CD14-positive monocyte (primary cell): ENCODE data around the gene CBX2. TPM values are rescaled to one million over a fixed set of nuclear protein-coding genes. Genes with fewer than 3 reads are reported as not detected.
"Not testable (repeated sequence)": the region's sequence is repeated elsewhere in the genome, so short reads cannot be mapped to it uniquely, and the experiment has no call there.

Experiments
- DNase-seq, 3 donors: peaks; one replicate each; pipeline ENCODE4 v3.0.0-alpha.2; 2011 to 2022
- H2AFZ ChIP-seq: 2 replicates; pipeline ENCODE4 v1.6.0; 2012; ENCODE audit warnings: mild to moderate bottlenecking, low read depth, low read length, inconsistent platforms; ENCODE audit not compliant: insufficient read depth, poor library complexity, severe bottlenecking
- H3K27ac ChIP-seq, 2 donors: 1 replicate in 1 of 2; 2 replicates in 1 of 2; pipeline ENCODE4 v1.5.1; 2012 to 2013; ENCODE audit warnings: low read length in 2 of 2, control low read depth in 1 of 2, inconsistent platforms in 1 of 2, low read depth in 1 of 2, mild to moderate bottlenecking in 1 of 2
- H3K27me3 ChIP-seq, 2 donors: one replicate each; pipeline versions ENCODE4 v1.6.0 to v1.6.1; 2011 to 2013; ENCODE audit warnings: low read length in 2 of 2; ENCODE audit not compliant: control insufficient read depth in 2 of 2, insufficient read depth in 2 of 2
- H3K36me3 ChIP-seq, 2 donors: replicated peaks in 1 of 2; 1 replicate in 1 of 2; 2 replicates in 1 of 2; pipeline versions ENCODE4 v1.5.1 to v1.6.1; 2012 to 2013; ENCODE audit warnings: low read length in 2 of 2, control low read depth in 1 of 2, inconsistent platforms in 1 of 2, mild to moderate bottlenecking in 1 of 2; ENCODE audit not compliant: insufficient read depth in 2 of 2, control insufficient read depth in 1 of 2
- H3K4me1 ChIP-seq, 2 donors: 1 replicate in 1 of 2; 2 replicates in 1 of 2; pipeline versions ENCODE4 v1.5.1 to v1.6.1; 2012 to 2013; ENCODE audit warnings: low read length in 2 of 2, control low read depth in 1 of 2, inconsistent platforms in 1 of 2, mild to moderate bottlenecking in 1 of 2, moderate library complexity in 1 of 2; ENCODE audit not compliant: insufficient read depth in 2 of 2, control insufficient read depth in 1 of 2
- H3K4me2 ChIP-seq: replicated peaks from 2 replicates; pipeline ENCODE3; 2012; ENCODE audit warnings: low read length, moderate library complexity, mild to moderate bottlenecking; ENCODE audit not compliant: poor library complexity, severe bottlenecking; ENCODE audit errors: extremely low read depth
- H3K4me3 ChIP-seq, 3 experiments: fragments of 200-600 bp in 1 of 3; sonication (generic) in 1 of 3; replicated peaks in 1 of 3; 1 replicate in 2 of 3; 2 replicates in 1 of 3; pipeline ENCODE4 v1.5.1; 2011 to 2013; ENCODE audit warnings: low read length in 3 of 3, mild to moderate bottlenecking in 3 of 3, control low read depth in 2 of 3, low read depth in 2 of 3, inconsistent platforms in 1 of 3, moderate library complexity in 1 of 3
- H3K79me2 ChIP-seq: 2 replicates; pipeline ENCODE4 v1.6.0; 2012; ENCODE audit warnings: mild to moderate bottlenecking, control low read depth, inconsistent platforms, low read length, moderate library complexity; ENCODE audit not compliant: insufficient read depth
- H3K9ac ChIP-seq: 2 replicates; pipeline ENCODE4 v1.6.0; 2017; ENCODE audit warnings: low read length, mild to moderate bottlenecking; ENCODE audit not compliant: insufficient read depth, poor library complexity, severe bottlenecking
- H3K9me3 ChIP-seq, 2 donors: replicated peaks in 1 of 2; 1 replicate in 1 of 2; 2 replicates in 1 of 2; pipeline versions ENCODE4 v1.5.1 to v1.6.1; 2012 to 2013; ENCODE audit warnings: low read length in 2 of 2, control low read depth in 1 of 2; ENCODE audit not compliant: control insufficient read depth in 1 of 2, insufficient read depth in 1 of 2
- H4K20me1 ChIP-seq: 2 replicates; pipeline ENCODE4 v1.6.0; 2012; ENCODE audit warnings: mild to moderate bottlenecking, low read length, control low read depth, moderate library complexity; ENCODE audit not compliant: insufficient read depth
- H3K27ac Mint-ChIP-seq, 7 donors: one replicate each; pipeline ENCODE4 v1.8.0; 2020; ENCODE audit warnings: mild to moderate bottlenecking in 7 of 7, mixed read lengths in 7 of 7, moderate library complexity in 6 of 7, inconsistent platforms in 2 of 7
- H3K27me3 Mint-ChIP-seq, 3 donors: one replicate each; pipeline ENCODE4 v1.8.0; 2021 to 2022; ENCODE audit warnings: low read depth in 3 of 3, mild to moderate bottlenecking in 3 of 3, mixed read lengths in 3 of 3, moderate library complexity in 3 of 3, inconsistent platforms in 1 of 3
- H3K36me3 Mint-ChIP-seq, 2 donors: one replicate each; pipeline ENCODE4 v1.8.0; 2020; ENCODE audit warnings: mixed read lengths in 2 of 2, inconsistent platforms in 1 of 2, mild to moderate bottlenecking in 1 of 2
- H3K4me1 Mint-ChIP-seq: one replicate; pipeline ENCODE4 v1.8.0; 2020; ENCODE audit warnings: mild to moderate bottlenecking, mixed read lengths
- H3K4me3 Mint-ChIP-seq, 2 donors: one replicate each; pipeline ENCODE4 v1.8.0; 2020; ENCODE audit warnings: mild to moderate bottlenecking in 2 of 2, mixed read lengths in 2 of 2, moderate library complexity in 1 of 2
- H3K9me3 Mint-ChIP-seq, 7 donors: one replicate each; pipeline ENCODE4 v1.8.0; 2020 to 2022; ENCODE audit warnings: mixed read lengths in 7 of 7, mild to moderate bottlenecking in 6 of 7, moderate library complexity in 6 of 7, inconsistent platforms in 2 of 7
- CTCF ChIP-seq: fragments of 200-600 bp; IDR thresholded peaks from one replicate; pipeline ENCODE4 v1.8.0; 2022; ENCODE audit warnings: antibody characterized with exemption, mild to moderate bottlenecking
- WGBS: methylation state at CpG from one replicate; pipeline ENCODE4 v1.1.5; 2013; ENCODE audit warnings: missing lambda C conversion rate; ENCODE audit not compliant: insufficient coverage; 5-methylcytosine and 5-hydroxymethylcytosine counted together
- intact Hi-C, 2 donors: fragments of 100-400 bp; cut with micrococcal nuclease; formaldehyde crosslinking; loops; one replicate each; pipeline versions ENCODE4 v1.15.0 to v1.15.1; 2023
- polyA plus RNA-seq, 3 donors: library from polyadenylated mRNA; depleted of rRNA in 1 of 3; unstranded in 2 of 3; stranded (reverse) in 1 of 3; fragments of 300-500 nt in 2 of 3; fragments of >200 nt in 1 of 3; fragmentation: Illumina TruSeq in 2 of 3; gene quantifications; 1 replicate in 2 of 3; 2 replicates in 1 of 3; pipeline ENCODE4 v1.2.3, GENCODE V29; 2012 to 2021

The CBX2 gene
- polyA plus RNA-seq, 3 donors, result 0.09 to 0.95 TPM; not detected in 1

GRCh38 chr17:79754370-79754769, 23.6 kb upstream of the CBX2 start:
- peaks cover 34 to 55% (median 49%) of the 10 kb centered on the region in 3 donors for H3K27me3 Mint-ChIP-seq
- no peak overlapping the region for H3K27ac ChIP-seq
- H3K9ac ChIP-seq, result no peak overlapping the region
- peaks cover 0 to 5% (median 0%) of the 10 kb centered on the region in 7 donors for H3K9me3 Mint-ChIP-seq
- TF ChIP-seq CTCF, result no peak
- H3K36me3 Mint-ChIP-seq, result no peaks in the 10 kb centered on the region
- H3K4me2 ChIP-seq, result no peak overlapping the region
- H3K4me3 Mint-ChIP-seq, result no peak overlapping the region
- H3K4me1 Mint-ChIP-seq, result peaks cover 2% of the 10 kb centered on the region
- H4K20me1 ChIP-seq, result no peaks in the 10 kb centered on the region
- no peaks in the 10 kb centered on the region for H3K9me3 ChIP-seq
- peaks cover 16 to 33% of the 10 kb centered on the region in 2 donors for H3K27me3 ChIP-seq
- intact Hi-C loops, result no loop called here
- H2AFZ ChIP-seq, result no peak overlapping the region
- 84% methylated on average over 11 of the region's 12 CpGs for WGBS
- H3K4me3 ChIP-seq, result no peak overlapping the region
- no peaks in the 10 kb centered on the region for H3K79me2 ChIP-seq
- DNase-seq, result no peak
- H3K36me3 ChIP-seq, result no peaks in the 10 kb centered on the region
- no peak overlapping the region for H3K27ac Mint-ChIP-seq
- H3K4me1 ChIP-seq, result no peaks in the 10 kb centered on the region

GRCh38 chr17:79754903-79755302, 23.0 kb upstream of the CBX2 start:
- WGBS, result 94% methylated on average over 6 of the region's 9 CpGs
- H3K79me2 ChIP-seq, intact Hi-C loops, H3K4me1 Mint-ChIP-seq, H3K9me3 Mint-ChIP-seq, H3K4me2 ChIP-seq, H4K20me1 ChIP-seq, H3K4me1 ChIP-seq, H2AFZ ChIP-seq, H3K27ac Mint-ChIP-seq, H3K4me3 Mint-ChIP-seq, H3K9me3 ChIP-seq, H3K9ac ChIP-seq, H3K27ac ChIP-seq, H3K36me3 Mint-ChIP-seq, H3K4me3 ChIP-seq, DNase-seq, H3K36me3 ChIP-seq: not testable (repeated sequence)
- H3K27me3 Mint-ChIP-seq, result peaks cover 29 to 51% (median 45%) of the 10 kb centered on the region in 3 donors
- H3K27me3 ChIP-seq, result peaks cover 11 to 27% of the 10 kb centered on the region in 2 donors
